Measurements from ENCODE around the gene TBCEL. TPM values are rescaled to one million over a fixed set of nuclear protein-coding genes. Genes with fewer than 3 reads are reported as not detected.

Gene TBCEL
- total RNA-seq, 6 experiments from 2014 or later, result 15.0 to 23.4 (median 18.2) TPM

- no peak for DNase-seq
- no peaks in the 10 kb centered on the region for H3K4me1 Mint-ChIP-seq (ENCODE audit: low read depth)
- H3K4me3 Mint-ChIP-seq, result no peak overlapping the region
- H3K9me3 Mint-ChIP-seq, result no peaks in the 10 kb centered on the region
- H3K27me3 Mint-ChIP-seq (ENCODE audit: insufficient read depth), result peaks cover 22% of the 10 kb centered on the region
- H3K36me3 Mint-ChIP-seq (ENCODE audit: low read depth), result no peaks in the 10 kb centered on the region
- no peak overlapping the region for H3K27ac Mint-ChIP-seq
- TF ChIP-seq CTCF (IDR thresholded peaks at IDR 0.05), result no peak
Observed at GRCh38 chr11:121105481-121106195, 81.7 kb downstream of the TBCEL start.

GRCh38 chr11:121106812-121107211, 82.9 kb downstream of the TBCEL start:
- no peaks in the 10 kb centered on the region for H3K9me3 Mint-ChIP-seq
- no peaks in the 10 kb centered on the region for H3K36me3 Mint-ChIP-seq (ENCODE audit: low read depth)
- peaks cover 30% of the 10 kb centered on the region for H3K27me3 Mint-ChIP-seq (ENCODE audit: insufficient read depth)
- no peaks in the 10 kb centered on the region for H3K4me1 Mint-ChIP-seq (ENCODE audit: low read depth)
- no peak for TF ChIP-seq CTCF (IDR thresholded peaks at IDR 0.05)
- no peak overlapping the region for H3K27ac Mint-ChIP-seq
- H3K4me3 Mint-ChIP-seq, result no peak overlapping the region
- DNase-seq, result no peak

- Mint-ChIP-seq H3K4me3 (no peak overlapping the region), H3K27me3 (ENCODE audit: insufficient read depth) (peaks cover 37% of the 10 kb centered on the region), H3K9me3 (no peaks in the 10 kb centered on the region), H3K27ac (no peak overlapping the region), H3K4me1 (ENCODE audit: low read depth) (0 out of 2 replicates have a peak, but pooled peaks cover 5% of the 10 kb centered on the region), H3K36me3 (ENCODE audit: low read depth) (no peaks in the 10 kb centered on the region)
- TF ChIP-seq CTCF (IDR thresholded peaks at IDR 0.05), result no peak
- no peak for DNase-seq
Observed at GRCh38 chr11:121108413-121108812, 84.5 kb downstream of the TBCEL start.

GRCh38 chr11:121109471-121109870, 85.6 kb downstream of the TBCEL start:
- 0 out of 2 replicates have a peak, but pooled peaks cover 5% of the 10 kb centered on the region for H3K4me1 Mint-ChIP-seq (ENCODE audit: low read depth)
- peaks cover 36% of the 10 kb centered on the region for H3K27me3 Mint-ChIP-seq (ENCODE audit: insufficient read depth)
- H3K36me3 Mint-ChIP-seq (ENCODE audit: low read depth), result no peaks in the 10 kb centered on the region
- no peak for DNase-seq
- no peaks in the 10 kb centered on the region for H3K9me3 Mint-ChIP-seq
- no peak overlapping the region for H3K27ac Mint-ChIP-seq
- H3K4me3 Mint-ChIP-seq, result no peak overlapping the region
- TF ChIP-seq CTCF (IDR thresholded peaks at IDR 0.05), result no peak

- no peak overlapping the region for H3K27ac Mint-ChIP-seq
Observed at GRCh38 chr11:121109916-121110586, 86.1 kb downstream of the TBCEL start.

More at GRCh38 chr11:121109916-121110586, 86.1 kb downstream of the TBCEL start:
- no peak for DNase-seq
- Mint-ChIP-seq H3K9me3 (no peaks in the 10 kb centered on the region), H3K36me3 (ENCODE audit: low read depth) (no peaks in the 10 kb centered on the region), H3K4me1 (ENCODE audit: low read depth) (0 out of 2 replicates have a peak, but pooled peaks cover 5% of the 10 kb centered on the region), H3K27me3 (ENCODE audit: insufficient read depth) (peaks cover 31% of the 10 kb centered on the region), H3K4me3 (no peak overlapping the region)
- no peak for TF ChIP-seq CTCF (IDR thresholded peaks at IDR 0.05)
